HG03135 (cell line): Measurements from ENCODE around the gene IL1RAPL2.
"Not testable (repeated sequence)": the region's sequence is repeated elsewhere in the genome, so short reads cannot be mapped to it uniquely, and the experiment has no call there.

Source experiments
- ATAC-seq: cut with Tn5 transposase; IDR thresholded peaks from one replicate; pipeline ENCODE4 v1.9.1; 2021; ENCODE audit warnings: mild to moderate bottlenecking, moderate library complexity; ENCODE audit not compliant: unreplicated experiment

IL1RAPL2 gene

GRCh38 chrX:105662248-105662647 is 1096.2 kb downstream of the IL1RAPL2 start:
- ATAC-seq, result no peak

- no peak for ATAC-seq
Observed at GRCh38 chrX:105664243-105664642, 1098.2 kb downstream of the IL1RAPL2 start.

GRCh38 chrX:105684288-105684687 is 1118.3 kb downstream of the IL1RAPL2 start:
- not testable (repeated sequence) for ATAC-seq

- ATAC-seq, result no peak
Observed at GRCh38 chrX:105694839-105695238, 1128.8 kb downstream of the IL1RAPL2 start.

GRCh38 chrX:105695451-105695850 is 1129.5 kb downstream of the IL1RAPL2 start:
- ATAC-seq, result no peak

GRCh38 chrX:105696870-105697269 is 1130.9 kb downstream of the IL1RAPL2 start:
- peak; percentile 65 for ATAC-seq

- no peak for ATAC-seq
Observed at GRCh38 chrX:105697984-105698781, 1132.2 kb downstream of the IL1RAPL2 start.

GRCh38 chrX:105700331-105700730 is 1134.3 kb downstream of the IL1RAPL2 start:
- ATAC-seq, result no peak

GRCh38 chrX:105701310-105702052 is 1135.5 kb downstream of the IL1RAPL2 start:
- ATAC-seq, result no peak

GRCh38 chrX:105703876-105704275 is 1137.9 kb downstream of the IL1RAPL2 start:
- no peak for ATAC-seq

GRCh38 chrX:105706041-105706440 is 1140.0 kb downstream of the IL1RAPL2 start:
- ATAC-seq, result no peak

GRCh38 chrX:105711805-105712204 is 1145.8 kb downstream of the IL1RAPL2 start:
- ATAC-seq, result no peak

GRCh38 chrX:105715746-105716145 is 1149.7 kb downstream of the IL1RAPL2 start:
- ATAC-seq, result no peak

GRCh38 chrX:105723966-105724735 is 1158.2 kb downstream of the IL1RAPL2 start:
- no peak for ATAC-seq

GRCh38 chrX:105725228-105725627 is 1159.2 kb downstream of the IL1RAPL2 start:
- no peak for ATAC-seq

- no peak for ATAC-seq
Observed at GRCh38 chrX:105738162-105738561, 1172.2 kb downstream of the IL1RAPL2 start.

- no peak for ATAC-seq
Observed at GRCh38 chrX:105744291-105744690, 1178.3 kb downstream of the IL1RAPL2 start.

GRCh38 chrX:105744946-105745345 is 1178.9 kb downstream of the IL1RAPL2 start:
- ATAC-seq, result no peak

- ATAC-seq, result no peak
Observed at GRCh38 chrX:105745863-105746262, 1179.9 kb downstream of the IL1RAPL2 start.

GRCh38 chrX:105752338-105752956 is 1186.4 kb downstream of the IL1RAPL2 start:
- no peak for ATAC-seq

GRCh38 chrX:105753411-105753810 is 1187.4 kb downstream of the IL1RAPL2 start:
- no peak for ATAC-seq
